Medulla oblongata (tissue), 1 donor: Measurements from ENCODE around the gene SPPL2B.
"Not testable (repeated sequence)": the region's sequence is repeated elsewhere in the genome, so short reads cannot be mapped to it uniquely, and the experiment has no call there.

Experiments used
- DNase-seq: peaks from one replicate; pipeline ENCODE4 v3.0.0-alpha.2; 2015; ENCODE audit errors: extremely low spot score

Gene SPPL2B

GRCh38 chr19:2381148-2381820 lies 52.8 kb downstream of the SPPL2B start:
- DNase-seq = peak; percentile 96

- no peak for DNase-seq
These were observed 54.2 kb downstream of the SPPL2B start for GRCh38 chr19:2382530-2383222.

- no peak for DNase-seq
These were observed 56.7 kb downstream of the SPPL2B start for GRCh38 chr19:2385053-2385721.

DNA sequence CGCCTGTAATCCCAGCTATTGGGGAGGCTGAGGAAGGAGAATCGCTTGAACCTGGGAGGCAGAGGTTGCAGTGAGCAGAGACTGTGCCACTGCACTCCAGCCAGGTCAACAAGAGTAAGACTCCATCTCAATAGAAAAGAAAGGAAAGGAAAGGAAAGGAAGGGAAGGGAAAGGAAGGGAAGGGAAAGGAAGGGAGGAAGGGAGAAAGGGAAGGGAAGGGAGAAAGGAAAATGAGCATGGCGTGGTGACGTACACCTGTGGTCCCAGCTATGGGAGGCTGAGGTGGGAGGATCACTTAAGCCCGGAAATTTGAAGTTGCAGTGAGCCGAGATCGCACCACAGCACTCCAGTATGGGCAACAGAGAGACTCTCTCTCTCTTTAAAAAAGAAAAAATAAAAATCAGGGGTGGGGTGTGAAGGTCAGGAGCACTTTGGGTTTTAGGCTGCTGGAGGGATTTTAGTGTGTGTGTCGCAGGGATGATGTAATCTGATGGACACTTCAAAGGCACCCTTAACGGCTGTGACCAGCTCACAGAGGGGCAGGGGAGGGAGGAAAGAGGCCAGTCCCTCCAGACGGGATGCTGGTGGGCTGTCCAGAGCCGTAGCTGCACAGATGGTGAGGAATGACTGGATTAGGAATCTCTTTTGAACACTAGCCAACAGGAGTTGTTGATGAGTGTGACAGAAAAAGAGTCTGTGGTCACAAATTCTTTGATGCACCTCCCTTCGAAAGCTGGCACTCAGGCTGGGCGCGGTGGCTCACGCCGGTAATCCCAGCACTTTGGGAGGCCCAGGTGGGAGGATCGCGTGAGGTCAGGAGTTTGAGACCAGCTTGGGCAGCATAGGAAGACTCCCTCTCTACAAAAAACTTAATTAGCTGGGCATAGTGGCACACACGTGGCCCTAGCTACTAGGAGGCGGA lies 59.1 kb downstream of the SPPL2B start:
- DNase-seq = no peak

- no peak for DNase-seq
These were observed 61.1 kb downstream of the SPPL2B start for GRCh38 chr19:2389594-2389993.

DNA sequence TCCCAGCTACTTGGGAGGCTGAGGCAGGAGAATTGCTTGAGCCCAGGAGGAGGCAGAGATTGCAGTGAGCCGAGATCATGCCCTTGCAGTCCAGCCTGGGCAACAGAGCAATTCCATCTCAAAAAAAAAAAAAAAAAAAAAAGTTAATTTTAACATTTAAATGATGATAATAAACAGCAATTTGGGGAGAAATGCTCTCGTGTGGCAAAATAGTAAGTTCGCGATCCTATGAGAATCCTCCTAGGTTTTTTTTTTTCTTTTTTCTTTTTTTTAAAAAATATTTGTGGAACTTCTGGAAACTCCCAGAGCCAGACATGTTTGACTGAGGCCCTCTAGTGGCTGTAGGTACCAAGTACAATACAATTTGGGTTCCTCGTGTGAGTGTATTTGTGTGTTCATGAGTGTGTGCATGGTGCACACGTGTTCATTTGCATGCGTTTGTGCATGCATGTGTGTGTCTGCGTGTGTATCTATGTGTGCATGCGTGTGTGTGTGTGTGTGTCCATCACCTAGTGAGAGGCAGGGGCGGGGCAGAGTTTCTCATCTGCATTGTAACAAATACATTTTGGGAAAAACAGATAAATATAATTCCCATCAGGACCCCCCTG lies 62.7 kb downstream of the SPPL2B start:
- DNase-seq = peak; percentile 84

- DNase-seq = peak; percentile 12
These were observed 63.9 kb downstream of the SPPL2B start for GRCh38 chr19:2392366-2392765.

- not testable (repeated sequence) for DNase-seq
These were observed 64.4 kb downstream of the SPPL2B start for GRCh38 chr19:2392899-2393298.

DNA sequence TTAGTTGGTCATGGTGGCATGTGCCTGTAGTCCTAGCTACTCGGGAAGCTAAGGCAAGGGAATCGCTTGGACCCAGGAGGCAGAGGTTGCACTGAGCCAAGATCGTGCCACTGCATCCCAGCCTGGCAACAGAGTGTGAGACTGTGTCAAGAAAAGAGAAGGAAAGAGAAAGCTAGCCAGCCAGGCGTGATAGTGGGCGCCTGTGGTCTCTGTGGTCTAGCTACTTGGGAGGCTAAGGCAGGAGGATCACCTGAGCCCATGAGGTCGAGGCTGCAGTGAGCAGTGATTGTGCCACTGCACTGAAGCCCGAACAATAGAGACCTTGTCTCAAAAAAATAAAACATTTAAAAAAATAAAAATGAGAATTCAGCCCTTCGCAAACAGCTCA lies 65.6 kb downstream of the SPPL2B start:
- no peak for DNase-seq

DNA sequence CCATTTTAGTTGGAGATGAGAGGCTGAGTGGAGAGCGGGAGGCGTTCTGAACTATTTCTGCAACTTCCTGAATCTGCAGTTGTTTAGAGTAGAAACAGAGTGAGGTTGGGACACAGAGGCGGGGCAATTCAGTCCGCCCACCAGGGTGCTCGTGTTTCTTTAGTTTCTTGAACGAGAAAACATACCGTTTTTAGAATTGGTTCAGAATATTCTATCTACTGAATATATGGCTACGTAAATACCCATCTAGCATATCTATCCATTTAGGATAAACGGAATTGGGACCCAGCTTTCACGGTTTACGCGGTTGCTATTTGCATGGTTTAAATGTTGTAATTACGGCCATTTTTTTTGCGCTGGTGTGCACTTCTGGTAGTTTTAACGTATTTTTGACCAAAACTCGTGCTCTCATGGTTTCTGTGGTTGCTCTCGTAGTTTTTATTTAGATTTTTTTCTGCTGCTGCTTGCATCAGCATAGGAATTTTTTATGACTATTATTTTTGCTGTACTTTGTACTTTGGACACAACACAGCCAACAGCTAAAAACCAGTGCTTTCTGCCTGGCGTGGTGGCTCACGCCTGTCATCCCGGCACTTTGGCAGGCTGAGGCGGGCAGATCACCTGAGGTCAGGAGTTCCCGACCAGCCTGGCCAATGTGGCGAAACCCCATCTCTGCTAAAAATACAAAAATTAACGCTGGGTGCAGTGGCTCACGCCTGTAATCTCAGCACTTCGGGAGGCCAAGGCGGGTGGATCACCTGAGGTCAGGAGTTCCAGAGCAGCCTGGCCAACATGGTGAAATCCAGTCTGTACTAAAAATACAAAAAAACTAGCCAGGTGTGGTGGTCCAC lies 66.2 kb downstream of the SPPL2B start:
- peak; percentile 61 for DNase-seq

- DNase-seq = not testable (repeated sequence)
These were observed 66.9 kb downstream of the SPPL2B start for GRCh38 chr19:2395293-2395829.

DNA sequence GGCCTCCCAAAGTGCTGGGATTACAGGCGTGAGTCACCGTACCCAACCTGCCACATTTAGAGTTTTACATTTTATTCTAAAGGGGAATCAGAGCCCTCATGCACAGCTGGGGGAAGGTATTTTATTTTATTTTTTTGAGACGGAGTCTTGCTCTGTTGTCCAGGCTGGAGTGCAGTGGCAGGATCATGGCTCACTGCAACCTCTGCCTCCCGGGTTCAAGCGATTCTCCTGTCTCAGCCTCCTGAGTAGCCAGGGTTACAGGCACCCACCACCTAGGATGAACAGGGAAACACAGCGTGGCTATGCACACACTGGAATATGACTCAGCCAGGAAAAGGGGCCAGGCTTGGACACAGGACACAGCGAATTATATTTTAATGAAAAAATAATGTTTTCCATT lies 68.7 kb downstream of the SPPL2B start:
- DNase-seq = not testable (repeated sequence)

DNA sequence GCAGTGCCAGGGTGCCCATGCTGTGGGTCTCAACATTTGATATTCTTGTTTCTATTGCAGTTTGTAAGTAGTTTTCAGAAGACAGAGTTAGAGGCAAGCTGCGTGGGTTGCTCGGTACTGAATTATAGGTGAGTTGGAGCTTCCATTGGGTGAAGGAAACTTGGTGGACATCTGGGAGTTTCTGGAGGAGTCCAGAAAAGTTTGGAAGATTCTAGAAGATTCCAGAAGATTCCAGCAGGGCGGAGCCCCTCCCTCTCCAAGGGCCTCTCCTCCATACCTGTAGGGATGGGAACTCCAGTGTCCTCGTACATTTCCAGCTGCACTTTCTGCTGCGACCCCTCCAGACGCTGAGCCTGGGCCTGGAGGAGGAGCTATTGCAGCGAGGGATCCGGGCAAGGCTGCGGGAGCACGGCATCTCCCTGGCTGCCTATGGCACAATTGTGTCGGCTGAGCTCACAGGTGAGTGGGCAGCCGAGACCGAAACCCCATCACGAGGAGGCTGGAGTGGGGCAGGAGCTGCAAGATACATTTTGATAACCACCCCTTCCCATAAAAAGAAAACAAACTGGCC lies 70.3 kb downstream of the SPPL2B start:
- no peak for DNase-seq

- DNase-seq = no peak
These were observed 71.1 kb downstream of the SPPL2B start for GRCh38 chr19:2399582-2399981.
